Suppressor macrophage treated with lipopolysaccharide for 1 hour (primary cell): ENCODE measurements around the gene ZNG1A.
"Not testable (repeated sequence)": the region's sequence is repeated elsewhere in the genome, so short reads cannot be mapped to it uniquely, and the experiment has no call there.

Source experiments
- DNase-seq, 3 donors: peaks; one replicate each; pipeline ENCODE4 v3.0.0-alpha.2; 2020 to 2022

ZNG1A gene

DNA sequence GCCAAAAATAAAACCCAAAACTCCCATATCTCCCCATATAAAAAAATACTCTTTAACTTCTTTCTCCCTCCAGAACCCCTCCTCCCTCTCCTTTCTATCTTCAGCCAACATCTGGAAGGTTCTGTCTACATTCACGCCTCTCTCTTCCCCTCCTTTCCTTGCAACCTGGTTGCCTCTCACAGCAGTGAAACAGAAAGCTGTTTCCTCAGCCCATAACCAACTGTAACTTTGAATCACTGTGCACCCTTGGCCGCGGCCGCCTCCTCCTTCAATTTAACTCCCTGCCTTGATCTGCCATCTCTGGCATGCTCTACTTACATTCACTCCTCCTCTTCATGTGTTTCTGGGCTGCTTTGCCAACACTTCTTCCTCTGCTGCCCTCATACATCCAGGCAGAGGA, 83.9 kb downstream of the ZNG1A start:
- DNase-seq, result not testable (repeated sequence)

DNA sequence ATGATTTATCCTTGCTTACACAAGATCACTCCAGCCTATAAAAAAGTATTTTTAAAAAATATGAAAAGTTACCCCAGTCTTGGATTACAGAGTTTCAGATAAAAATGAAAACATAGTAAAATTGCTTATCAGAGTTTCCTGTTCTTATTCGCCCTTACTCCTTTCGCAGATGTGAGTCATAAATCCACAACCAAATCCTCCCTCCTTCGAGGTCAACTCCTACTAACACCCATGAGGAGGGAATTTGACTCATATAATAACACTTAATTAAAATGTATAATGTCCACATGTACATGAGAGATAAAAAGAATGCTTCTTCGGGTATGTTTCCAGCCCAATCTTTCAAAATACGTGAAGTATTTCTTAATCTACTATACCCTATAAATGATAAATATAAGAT, 84.5 kb downstream of the ZNG1A start:
- not testable (repeated sequence) for DNase-seq

GRCh38 chr9:93909-94308, 84.9 kb downstream of the ZNG1A start:
- not testable (repeated sequence) for DNase-seq

DNA sequence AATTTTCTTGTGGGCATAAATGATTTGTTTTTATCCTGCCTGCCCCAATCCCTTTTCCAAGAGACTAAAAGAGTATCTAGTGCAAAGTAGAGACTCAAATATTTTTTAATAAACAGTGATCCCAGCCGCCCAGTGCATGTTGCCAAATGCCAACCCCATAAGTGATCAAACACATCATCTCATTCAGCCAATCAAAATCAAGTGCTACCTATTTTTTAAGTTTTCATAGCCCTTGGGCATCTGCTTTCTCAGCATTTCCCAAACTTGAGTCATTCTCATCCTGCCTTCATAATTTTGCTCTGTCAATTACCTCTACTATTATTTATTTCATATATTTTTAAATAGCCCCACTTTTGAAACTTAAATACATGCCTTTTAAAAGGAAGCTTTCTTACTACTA, 88.0 kb downstream of the ZNG1A start:
- DNase-seq, result not testable (repeated sequence)

DNA sequence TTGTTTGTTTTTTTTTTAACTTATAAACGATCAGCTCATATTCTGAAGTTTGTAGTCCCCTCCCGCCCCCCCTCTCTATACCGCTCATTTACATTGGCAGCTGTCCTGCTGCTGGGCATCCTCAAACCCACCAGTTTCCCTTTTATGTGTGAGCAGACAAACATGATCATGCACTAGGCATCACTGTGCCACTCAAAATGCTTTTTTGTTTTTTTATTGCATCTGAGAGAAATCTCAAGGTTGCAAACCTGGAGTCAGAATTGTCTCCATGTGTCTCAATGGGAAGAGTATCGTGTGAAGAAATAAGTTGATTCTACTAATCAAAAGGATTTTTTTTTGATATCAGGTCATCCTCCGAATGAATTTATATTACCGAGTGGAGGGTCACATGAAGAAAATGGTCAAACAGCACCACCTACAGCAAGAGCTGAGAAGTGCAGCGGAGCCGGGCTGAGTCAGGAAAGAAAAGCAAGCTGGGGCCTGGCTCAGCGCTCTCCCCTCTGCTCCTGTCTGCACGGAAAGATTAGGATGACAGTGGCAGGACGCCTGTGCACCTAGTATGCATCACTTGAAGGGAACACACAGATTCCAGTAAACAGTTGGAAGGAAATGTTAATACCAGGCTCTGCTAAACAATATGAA, 90.3 kb downstream of the ZNG1A start:
- DNase-seq, result not testable (repeated sequence)

GRCh38 chr9:87860-88259, 91.0 kb downstream of the ZNG1A start:
- not testable (repeated sequence) for DNase-seq

GRCh38 chr9:87105-87504, 91.8 kb downstream of the ZNG1A start:
- DNase-seq, result not testable (repeated sequence)

GRCh38 chr9:86697-87096, 92.2 kb downstream of the ZNG1A start:
- not testable (repeated sequence) for DNase-seq

DNA sequence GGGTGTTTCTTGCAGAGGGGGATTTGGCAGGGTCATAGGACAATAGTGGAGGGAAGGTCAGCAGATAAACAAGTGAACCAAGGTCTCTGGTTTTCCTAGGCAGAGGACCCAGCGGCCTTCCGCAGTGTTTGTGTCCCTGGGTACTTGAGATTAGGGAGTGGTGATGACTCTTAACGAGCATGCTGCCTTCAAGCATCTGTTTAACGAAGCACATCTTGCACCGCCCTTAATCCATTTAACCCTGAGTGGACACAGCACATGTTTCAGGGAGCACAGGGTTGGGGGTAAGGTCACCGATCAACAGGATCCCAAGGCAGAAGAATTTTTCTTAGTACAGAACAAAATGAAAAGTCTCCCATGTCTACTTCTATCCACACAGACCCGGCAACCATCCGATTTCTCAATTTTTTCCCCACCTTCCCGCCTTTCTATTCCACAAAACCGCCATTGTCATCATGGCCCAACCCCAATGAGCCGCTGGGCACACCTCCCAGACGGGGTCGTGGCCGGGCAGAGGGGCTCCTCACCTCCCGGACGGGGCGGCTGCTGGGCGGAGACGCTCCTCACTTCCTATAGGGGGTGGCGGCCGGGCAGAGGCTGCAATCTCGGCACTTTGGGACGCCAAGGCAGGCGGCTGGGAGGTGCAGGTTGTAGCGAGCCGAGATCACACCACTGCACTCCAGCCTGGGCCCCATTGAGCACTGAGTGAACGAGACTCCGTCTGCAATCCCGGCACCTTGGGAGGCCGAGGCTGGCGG, 95.7 kb downstream of the ZNG1A start:
- not testable (repeated sequence) for DNase-seq

DNA sequence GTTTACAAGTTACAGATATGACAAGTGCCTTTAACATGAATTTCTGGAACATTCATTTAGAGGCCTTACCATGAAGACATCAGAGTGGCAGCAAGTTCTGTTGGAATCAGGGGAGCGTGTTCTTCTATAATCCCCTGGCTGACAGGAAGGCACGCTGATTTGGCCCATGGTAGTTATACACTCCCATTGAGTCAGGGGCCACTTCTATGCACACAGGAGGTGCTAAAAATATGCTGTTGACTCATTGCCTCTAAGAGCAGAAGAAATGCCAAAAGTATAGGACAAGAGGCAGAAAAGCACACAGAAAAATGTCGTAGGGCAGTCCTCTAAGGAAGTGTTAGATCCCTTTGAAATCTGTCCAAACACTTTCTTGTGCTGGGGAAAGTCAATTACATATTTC, 100.5 kb downstream of the ZNG1A start:
- not testable (repeated sequence) for DNase-seq

DNA sequence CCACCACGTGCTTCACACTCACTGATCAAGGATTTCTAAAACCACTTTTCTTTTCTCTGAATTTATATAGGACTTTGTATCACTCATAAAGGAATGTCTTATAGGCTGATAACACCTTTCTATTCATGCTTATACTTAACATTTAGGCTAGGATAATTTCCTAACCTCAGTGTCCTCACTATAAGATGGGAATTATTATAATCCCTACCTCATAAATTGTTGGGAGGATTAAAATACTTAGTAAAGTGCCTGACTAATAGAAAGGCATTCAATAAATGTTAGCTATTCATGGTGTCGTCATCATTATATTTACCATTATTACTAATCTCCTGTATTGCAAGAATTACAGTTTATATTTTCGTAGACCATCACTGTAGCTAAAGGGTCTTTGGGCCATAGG, 102.5 kb downstream of the ZNG1A start:
- DNase-seq, result not testable (repeated sequence)

GRCh38 chr9:73900-74525, 104.8 kb downstream of the ZNG1A start:
- not testable (repeated sequence) for DNase-seq

- peak; percentile 10 to 42 (median 18) for DNase-seq
Observed at GRCh38 chr9:73076-73899, 105.6 kb downstream of the ZNG1A start.
